Lung (tissue), 12 donors: ENCODE results near the gene NFIB. TPM values are rescaled to one million over a fixed set of nuclear protein-coding genes. Genes with fewer than 3 reads are reported as not detected.

Experiments
- ATAC-seq: fragments of 200-7000 bp; cut with Tn5 transposase; one replicate; pipeline ENCODE4 v1.9.1; 2020; ENCODE audit warnings: moderate number of reproducible peaks; ENCODE audit not compliant: insufficient read depth, low FRiP score
- DNase-seq, 3 donors: peaks; one replicate each; pipeline ENCODE4 v3.0.0-alpha.2; 2013 to 2017
- H3K27ac ChIP-seq, 2 donors: one replicate each; pipeline ENCODE4 v1.5.1; 2013; ENCODE audit warnings: mild to moderate bottlenecking in 2 of 2, moderate library complexity in 2 of 2, control low read depth in 1 of 2, inconsistent platforms in 1 of 2, low read depth in 1 of 2, low read length in 1 of 2
- H3K27me3 ChIP-seq, 3 donors: one replicate each; pipeline ENCODE4 v1.5.1; 2013; ENCODE audit warnings: low read length in 2 of 3; ENCODE audit not compliant: control insufficient read depth in 3 of 3, insufficient read depth in 3 of 3
- H3K36me3 ChIP-seq, 4 donors: one replicate each; pipeline ENCODE4 v1.5.1; 2013; ENCODE audit warnings: low read length in 4 of 4, mild to moderate bottlenecking in 1 of 4, moderate library complexity in 1 of 4; ENCODE audit not compliant: control insufficient read depth in 4 of 4, insufficient read depth in 4 of 4
- H3K4me1 ChIP-seq, 5 donors: one replicate each; pipeline ENCODE4 v1.5.1; 2013; ENCODE audit warnings: low read length in 5 of 5, mild to moderate bottlenecking in 2 of 5, moderate library complexity in 1 of 5; ENCODE audit not compliant: control insufficient read depth in 5 of 5, insufficient read depth in 5 of 5
- H3K4me3 ChIP-seq: one replicate; pipeline ENCODE4 v1.5.1; 2013; ENCODE audit warnings: mild to moderate bottlenecking, control low read depth, moderate library complexity
- H3K9ac ChIP-seq, 2 donors: one replicate each; pipeline ENCODE4 v1.5.1; 2013; ENCODE audit warnings: low read length in 2 of 2, control low read depth in 1 of 2; ENCODE audit not compliant: insufficient read depth in 1 of 2
- H3K9me3 ChIP-seq, 4 donors: one replicate each; pipeline ENCODE4 v1.5.1; 2013; ENCODE audit warnings: low read length in 3 of 4, mild to moderate bottlenecking in 1 of 4, moderate library complexity in 1 of 4; ENCODE audit not compliant: control insufficient read depth in 4 of 4, insufficient read depth in 3 of 4
- CTCF ChIP-seq: IDR thresholded peaks from 2 replicates; pipeline ENCODE4 v1.5.1; 2012; ENCODE audit warnings: mild to moderate bottlenecking; ENCODE audit errors: control extremely low read depth, extremely low read depth
- WGBS, 2 donors: extraction: QIAGEN DNeasy Blood & Tissue Kit; methylation state at CpG; one replicate each; pipeline ENCODE4 v1.1.7; 2013; 5-methylcytosine and 5-hydroxymethylcytosine counted together
- polyA plus RNA-seq, 2 donors: library from polyadenylated mRNA; stranded (reverse); fragments of 200-250 nt; gene quantifications; one replicate each; pipeline ENCODE4 v1.2.1, GENCODE V29; 2013
- total RNA-seq, 2 donors: library from RNA; depleted of rRNA in 1 of 2; stranded (reverse); fragments of >200 nt in 1 of 2; gene quantifications; one replicate each; pipeline ENCODE4 v1.2.1, GENCODE V29; 2014 to 2021
- donor health status: control.
- donor health status: control.
- donor health status: Bipolar disorder and iron deficiency.
- donor health status: healthy.
- donor health status: DM: yes; HTN: yes; CAD: no.

The NFIB gene
- total and polyA plus RNA-seq, 4 donors: 7.3 to 189 (median 51.0) TPM

DNA sequence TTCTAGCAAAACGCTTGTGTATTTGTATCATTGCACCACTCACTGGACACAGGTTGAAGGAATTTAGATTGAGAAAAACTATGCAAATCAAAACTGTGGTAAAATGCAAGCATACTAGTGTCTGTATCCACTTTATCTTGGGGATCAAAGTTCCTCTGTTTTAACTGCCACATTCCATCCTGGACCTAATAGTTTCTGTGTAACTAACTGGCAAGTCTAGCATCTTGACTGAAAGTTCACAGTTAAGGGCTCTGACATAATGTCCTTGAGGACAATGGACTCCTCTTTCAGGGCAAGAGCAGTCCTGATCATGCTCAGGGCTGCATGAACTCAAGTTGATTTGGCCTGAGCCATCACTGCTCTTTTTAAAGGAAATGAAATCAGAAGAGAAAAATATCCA is 30.7 kb downstream of the NFIB start:
- no peak overlapping the region for H3K27ac ChIP-seq
- 61 to 85% methylated on average over 1 of the region's 1 CpG for WGBS, 2 donors
- ATAC-seq (no peak), DNase-seq (no peak)
- TF ChIP-seq CTCF: no peak
- no peak overlapping the region for H3K4me3 ChIP-seq
- H3K9ac ChIP-seq: no peak overlapping the region
- no peaks in the 10 kb centered on the region for H3K27me3 ChIP-seq
- H3K4me1 ChIP-seq: peaks cover 0 to 36% (median 17%) of the 10 kb centered on the region in 5 donors
- no peaks in the 10 kb centered on the region for H3K9me3 ChIP-seq
- peaks cover 0 to 9% (median 3%) of the 10 kb centered on the region in 4 donors for H3K36me3 ChIP-seq

DNA sequence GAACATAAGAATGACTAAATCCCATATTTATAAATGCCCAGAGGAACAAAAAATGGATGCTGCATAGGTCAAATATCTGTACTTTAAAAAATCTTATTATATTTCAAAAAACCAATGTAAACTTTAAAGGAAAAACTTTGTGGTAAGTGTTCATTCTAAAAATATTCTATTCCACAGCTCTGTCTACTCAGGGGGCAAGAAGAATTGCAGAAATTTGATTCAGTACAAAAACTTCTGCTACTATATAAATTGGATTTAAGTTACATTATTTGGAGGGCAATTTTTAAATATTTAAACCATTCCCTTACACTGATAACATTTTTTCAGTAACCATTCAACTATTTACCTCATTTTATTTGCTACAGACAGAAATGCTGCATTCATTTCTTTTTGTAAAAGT is 32.1 kb downstream of the NFIB start:
- no peak overlapping the region for H3K4me3 ChIP-seq
- peaks cover 0 to 13% (median 3%) of the 10 kb centered on the region in 4 donors for H3K36me3 ChIP-seq
- ATAC-seq: no peak
- no peak for DNase-seq
- no peak for TF ChIP-seq CTCF
- H3K9ac ChIP-seq: no peak overlapping the region
- H3K27ac ChIP-seq: no peak overlapping the region
- peaks cover 1 to 48% (median 28%) of the 10 kb centered on the region in 5 donors for H3K4me1 ChIP-seq
- no peaks in the 10 kb centered on the region for H3K9me3 ChIP-seq
- H3K27me3 ChIP-seq: no peaks in the 10 kb centered on the region

DNA sequence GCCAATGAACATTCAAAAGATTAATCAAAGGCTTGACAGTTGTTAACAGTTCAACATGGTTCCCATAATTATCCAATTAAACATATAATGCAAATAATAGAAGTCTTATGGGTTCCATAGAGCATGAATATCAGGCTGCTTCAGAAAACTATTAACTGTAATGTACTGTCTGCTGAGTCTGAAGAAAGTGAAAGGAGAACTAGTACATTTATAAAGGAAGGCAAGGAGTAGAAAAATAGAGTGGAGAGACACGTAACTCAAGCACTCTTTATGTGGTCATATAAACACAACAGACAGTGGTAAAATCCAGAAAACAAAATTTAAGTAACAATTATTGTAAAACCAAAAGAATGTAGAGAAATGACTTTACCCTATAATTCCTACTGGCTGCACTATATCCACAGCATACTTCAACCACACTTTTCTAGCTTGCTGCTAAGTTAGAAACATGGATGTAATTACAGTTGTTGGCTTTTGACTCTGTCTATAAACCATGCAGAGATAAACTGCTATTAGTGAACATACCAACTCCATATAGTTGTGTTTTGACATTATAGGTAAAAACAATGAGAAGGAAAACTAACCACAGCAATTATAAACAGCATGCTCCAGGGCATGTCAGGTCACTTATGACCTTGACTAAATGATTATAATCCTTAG is 32.7 kb downstream of the NFIB start:
- H3K36me3 ChIP-seq: peaks cover 0 to 13% (median 3%) of the 10 kb centered on the region in 4 donors
- no peak for ATAC-seq
- no peak for DNase-seq
- H3K9me3 ChIP-seq: no peaks in the 10 kb centered on the region
- no peak overlapping the region for H3K4me3 ChIP-seq
- H3K9ac ChIP-seq: no peak overlapping the region
- WGBS, 2 donors: 16 to 41% methylated on average over 1 of the region's 1 CpG
- H3K4me1 ChIP-seq: peaks cover 1 to 46% (median 28%) of the 10 kb centered on the region in 5 donors
- TF ChIP-seq CTCF: no peak
- no peak overlapping the region for H3K27ac ChIP-seq
- H3K27me3 ChIP-seq: no peaks in the 10 kb centered on the region

GRCh38 chr9:14279671-14280070 is 34.3 kb downstream of the NFIB start:
- Histone ChIP-seq H3K27ac (no peak overlapping the region), H3K9me3 (no peaks in the 10 kb centered on the region), H3K4me3 (no peak overlapping the region), H3K4me1 (peaks cover 1 to 52% (median 36%) of the 10 kb centered on the region in 5 donors), H3K36me3 (peaks cover 0 to 13% (median 3%) of the 10 kb centered on the region in 4 donors), H3K27me3 (no peaks in the 10 kb centered on the region), H3K9ac (no peak overlapping the region)
- 83 to 89% methylated on average over 3 of the region's 3 CpGs for WGBS, 2 donors
- DNase-seq: no peak
- ATAC-seq: no peak
- TF ChIP-seq CTCF: no peak
